Nephron (organoid): ENCODE data around the gene OSTN.

Source experiments
- H3K27ac Mint-ChIP-seq, 3 experiments: 2 replicates each; pipeline ENCODE4 v1.8.0; 2020; ENCODE audit warnings: mixed read lengths in 3 of 3, mild to moderate bottlenecking in 2 of 3, moderate library complexity in 1 of 3
- H3K27me3 Mint-ChIP-seq: 2 replicates; pipeline ENCODE4 v1.8.0; 2021; ENCODE audit warnings: low read depth, mild to moderate bottlenecking, moderate library complexity, mixed read lengths
- H3K36me3 Mint-ChIP-seq: 2 replicates; pipeline ENCODE4 v1.8.0; 2020; ENCODE audit warnings: low read depth, mixed read lengths
- H3K4me1 Mint-ChIP-seq: 2 replicates; pipeline ENCODE4 v1.8.0; 2020; ENCODE audit warnings: mixed read lengths
- H3K4me3 Mint-ChIP-seq, 3 experiments: 2 replicates each; pipeline ENCODE4 v1.8.0; 2020; ENCODE audit warnings: mild to moderate bottlenecking in 3 of 3, mixed read lengths in 3 of 3, moderate library complexity in 2 of 3
- H3K9me3 Mint-ChIP-seq: 2 replicates; pipeline ENCODE4 v1.8.0; 2020; ENCODE audit warnings: mixed read lengths
- CTCF ChIP-seq, 3 experiments: fragments of 200-600 bp; sonication (generic); IDR thresholded peaks; one replicate each; pipeline ENCODE4 v1.5.0; 2021; ENCODE audit warnings: antibody characterized with exemption in 3 of 3; ENCODE audit not compliant: unreplicated experiment in 3 of 3

The OSTN gene

GRCh38 chr3:191302451-191302850 lies 103.4 kb downstream of the OSTN start:
- H3K27ac Mint-ChIP-seq, result no peak overlapping the region
- H3K27me3 Mint-ChIP-seq, result no peaks in the 10 kb centered on the region
- no peak for TF ChIP-seq CTCF (IDR thresholded peaks at IDR 0.05; ENCODE audit: unreplicated experiment in 3 of 3)
- no peak overlapping the region for H3K4me3 Mint-ChIP-seq
- H3K9me3 Mint-ChIP-seq, result no peaks in the 10 kb centered on the region
- H3K4me1 Mint-ChIP-seq, result no peaks in the 10 kb centered on the region
- H3K36me3 Mint-ChIP-seq, result no peaks in the 10 kb centered on the region

GRCh38 chr3:191303596-191303995 lies 104.6 kb downstream of the OSTN start:
- H3K4me3 Mint-ChIP-seq, result no peak overlapping the region
- no peaks in the 10 kb centered on the region for H3K4me1 Mint-ChIP-seq
- no peaks in the 10 kb centered on the region for H3K36me3 Mint-ChIP-seq
- TF ChIP-seq CTCF (IDR thresholded peaks at IDR 0.05; ENCODE audit: unreplicated experiment in 3 of 3), result no peak
- no peaks in the 10 kb centered on the region for H3K27me3 Mint-ChIP-seq
- H3K27ac Mint-ChIP-seq, result no peak overlapping the region
- no peaks in the 10 kb centered on the region for H3K9me3 Mint-ChIP-seq

- peaks cover 4% of the 10 kb centered on the region for H3K9me3 Mint-ChIP-seq
- H3K36me3 Mint-ChIP-seq, result no peaks in the 10 kb centered on the region
- no peak overlapping the region for H3K27ac Mint-ChIP-seq
- TF ChIP-seq CTCF (IDR thresholded peaks at IDR 0.05; ENCODE audit: unreplicated experiment in 3 of 3), result no peak
- no peaks in the 10 kb centered on the region for H3K4me1 Mint-ChIP-seq
- H3K27me3 Mint-ChIP-seq, result peaks cover 3% of the 10 kb centered on the region
- H3K4me3 Mint-ChIP-seq, result no peak overlapping the region
These were observed 107.4 kb downstream of the OSTN start for GRCh38 chr3:191306428-191306827.

- no peak overlapping the region for H3K4me3 Mint-ChIP-seq
- TF ChIP-seq CTCF (IDR thresholded peaks at IDR 0.05; ENCODE audit: unreplicated experiment in 3 of 3), result no peak
- peaks cover 4% of the 10 kb centered on the region for H3K9me3 Mint-ChIP-seq
- H3K4me1 Mint-ChIP-seq, result no peaks in the 10 kb centered on the region
- peaks cover 3% of the 10 kb centered on the region for H3K27me3 Mint-ChIP-seq
- H3K27ac Mint-ChIP-seq, result no peak overlapping the region
- H3K36me3 Mint-ChIP-seq, result no peaks in the 10 kb centered on the region
These were observed 108.3 kb downstream of the OSTN start for GRCh38 chr3:191307341-191307740.

GRCh38 chr3:191313296-191313695 lies 114.3 kb downstream of the OSTN start:
- peaks cover 4% of the 10 kb centered on the region for H3K9me3 Mint-ChIP-seq
- H3K4me3 Mint-ChIP-seq, result no peak overlapping the region
- H3K27me3 Mint-ChIP-seq, result peaks cover 3% of the 10 kb centered on the region
- no peak overlapping the region for H3K27ac Mint-ChIP-seq
- H3K4me1 Mint-ChIP-seq, result no peaks in the 10 kb centered on the region
- TF ChIP-seq CTCF (IDR thresholded peaks at IDR 0.05; ENCODE audit: unreplicated experiment in 3 of 3), result no peak
- H3K36me3 Mint-ChIP-seq, result no peaks in the 10 kb centered on the region

- Mint-ChIP-seq H3K36me3 (no peaks in the 10 kb centered on the region), H3K27ac (no peak overlapping the region), H3K4me3 (no peak overlapping the region), H3K27me3 (peaks cover 3% of the 10 kb centered on the region), H3K9me3 (peaks cover 4% of the 10 kb centered on the region), H3K4me1 (no peaks in the 10 kb centered on the region)
- TF ChIP-seq CTCF (IDR thresholded peaks at IDR 0.05; ENCODE audit: unreplicated experiment in 3 of 3), result no peak
These were observed 115.2 kb downstream of the OSTN start for GRCh38 chr3:191314109-191314728.
